GM12878 (cell line): Measurements from ENCODE around the gene TNFRSF8. TPM values are rescaled to one million over a fixed set of nuclear protein-coding genes. Genes with fewer than 3 reads are reported as not detected.
"Not testable (repeated sequence)": the region's sequence is repeated elsewhere in the genome, so short reads cannot be mapped to it uniquely, and the experiment has no call there.

ENCODE experiments used
- ATAC-seq: fragments of 200-7000 bp; cut with Tn5 transposase; 3 replicates; pipeline ENCODE4 v1.9.1; 2020; ENCODE audit warnings: mild to moderate bottlenecking, moderate library complexity
- BruUV-seq: library from RNA; stranded (reverse); fragments of 400-500 nt; replicated peaks from 2 replicates; lab custom pipeline; 2021; lab: Mats Ljungman, UMichigan
- CTCF ChIA-PET: fragments of 300-600 bp; sonication (Branson Sonifier 250); formaldehyde crosslinking; extraction: SDS; loops from one replicate; lab custom pipeline; 2021; ENCODE audit warnings: inconsistent platforms; lab: Yijun Ruan, JAX
- POLR2A ChIA-PET: fragments of 350-600 bp; formaldehyde crosslinking; extraction: SDS; loops from one replicate; lab custom pipeline; 2021; ENCODE audit warnings: inconsistent platforms; lab: Charles Lee
- RAD21 ChIA-PET: fragments of 300-600 bp; sonication (Branson Sonifier 250); formaldehyde crosslinking; loops from one replicate; lab custom pipeline; 2023; ENCODE audit warnings: antibody characterized with exemption; ENCODE audit not compliant: unreplicated experiment; lab: Charles Lee
- SMC1A ChIA-PET: fragments of 300-600 bp; sonication (Branson Sonifier 250); formaldehyde crosslinking; loops from one replicate; lab custom pipeline; 2023; ENCODE audit not compliant: unreplicated experiment, uncharacterized antibody; lab: Charles Lee
- DNase-seq: peaks from one replicate; pipeline ENCODE4 v3.0.0-alpha.2; 2011; ENCODE audit warnings: low read depth, low spot score
- FAIRE-seq: peaks from 3 replicates; lab custom pipeline; 2011; peaks lifted over from hg19 to GRCh38; lab: Jason Lieb, UNC
- H2AFZ ChIP-seq: 2 replicates; pipeline ENCODE4 v1.6.0; 2011; ENCODE audit warnings: low read depth, low read length, control low read depth; ENCODE audit not compliant: control insufficient read depth
- H3K27ac ChIP-seq: 2 replicates; pipeline ENCODE4 v1.5.1; 2011; ENCODE audit warnings: control low read depth; ENCODE audit not compliant: control insufficient read depth, insufficient read depth
- H3K27me3 ChIP-seq, 2 experiments: replicated peaks in 1 of 2; 2 replicates each; pipeline versions ENCODE4 v1.6.0 to v1.6.1; 2011; ENCODE audit warnings: low read length in 1 of 2; ENCODE audit not compliant: control insufficient read depth in 2 of 2, insufficient read depth in 2 of 2
- H3K36me3 ChIP-seq, 2 experiments: 2 replicates each; pipeline ENCODE4 v1.5.1; 2011; ENCODE audit warnings: low read length in 1 of 2; ENCODE audit not compliant: control insufficient read depth in 2 of 2, insufficient read depth in 2 of 2
- H3K4me1 ChIP-seq: 2 replicates; pipeline ENCODE4 v1.6.1; 2011; ENCODE audit warnings: mild to moderate bottlenecking, low read length, moderate library complexity, mixed read lengths; ENCODE audit not compliant: control insufficient read depth, insufficient read depth
- H3K4me2 ChIP-seq: 2 replicates; pipeline ENCODE4 v1.6.0; 2011; ENCODE audit warnings: control low read depth; ENCODE audit not compliant: control insufficient read depth, insufficient read depth
- H3K4me3 ChIP-seq: fragments of 200-600 bp; sonication (generic); 2 replicates; pipeline ENCODE4 v1.5.1; 2016
- H3K79me2 ChIP-seq: 2 replicates; pipeline ENCODE4 v1.6.0; 2011; ENCODE audit warnings: low read length; ENCODE audit not compliant: control insufficient read depth, insufficient read depth
- H3K9ac ChIP-seq: 2 replicates; pipeline ENCODE4 v1.8.0; 2011; ENCODE audit warnings: low read length, control low read depth, mixed read lengths; ENCODE audit not compliant: control insufficient read depth, insufficient read depth
- H3K9me3 ChIP-seq: replicated peaks from 3 replicates; pipeline ENCODE4 v1.5.1; 2011; ENCODE audit warnings: mild to moderate bottlenecking, low read length; ENCODE audit not compliant: control insufficient read depth, insufficient read depth
- H4K20me1 ChIP-seq: 2 replicates; pipeline ENCODE4 v1.6.0; 2011; ENCODE audit not compliant: control insufficient read depth, insufficient read depth
- HDGF ChIP-seq: fragments of 450-650 bp; IDR thresholded peaks from 2 replicates; pipeline ENCODE4 v1.6.1; 2016; ENCODE audit warnings: antibody characterized with exemption
- WGBS: methylation state at CpG from one replicate; pipeline ENCODE4 v1.1.6; 2016; ENCODE audit warnings: low lambda C conversion rate; ENCODE audit not compliant: insufficient replicate concordance, insufficient coverage; ENCODE audit errors: missing lambda C conversion rate; 5-methylcytosine and 5-hydroxymethylcytosine counted together
- in situ Hi-C: fragments of 300-500 bp; cut with MboI; formaldehyde crosslinking; loops from 9 replicates; pipeline ENCODE4 v1.14.3; 2018; ENCODE audit warnings: mixed read lengths
- intact Hi-C: fragments of 100-400 bp; cut with micrococcal nuclease; formaldehyde crosslinking; loops from one replicate; pipeline ENCODE4 v1.14.2; 2022; ENCODE audit not compliant: unreplicated experiment
- polyA plus RNA-seq, 11 experiments: library from polyadenylated mRNA; depleted of rRNA in 4 of 11; unstranded in 6 of 11; stranded (reverse) in 5 of 11; fragments of >200 nt; fragmentation: Nextera tagmentation in 4 of 11; fragmentation: Illumina TruSeq in 1 of 11; extraction: Ambion mirVana in 4 of 11; extraction: Trizol in 1 of 11; gene quantifications; 1 replicate in 1 of 11; 2 replicates in 10 of 11; pipeline versions ENCODE4 v1.2.1 to v1.2.3, GENCODE V29; 2011 to 2016; ENCODE audit warnings: inconsistent platforms in 2 of 11, missing spikeins in 2 of 11, low read depth in 1 of 11
- total RNA-seq, 4 experiments: library from RNA; depleted of rRNA in 3 of 4; stranded (reverse); fragments of >200 nt in 3 of 4; fragmentation: Illumina TruSeq in 1 of 4; extraction: Trizol in 1 of 4; gene quantifications; 2 replicates each; pipeline versions ENCODE4 v1.2.1 to v1.2.3, GENCODE V29; 2013 to 2021
- TF ChIP-seq, protein P1 (sequence below): IDR thresholded peaks from 2 replicates; pipeline ENCODE4 v1.6.1; 2011; ENCODE audit warnings: borderline replicate concordance, low read depth, mild to moderate bottlenecking, moderate library complexity, low read length; ENCODE audit not compliant: insufficient read depth, poor library complexity, severe bottlenecking

Gene TNFRSF8
- total and polyA plus RNA-seq, 10 of the 15 experiments (the other 5 are each of a cell fraction or from before 2014, with no cell fraction given): 9.8 to 114 (median 58.8) TPM

DNA sequence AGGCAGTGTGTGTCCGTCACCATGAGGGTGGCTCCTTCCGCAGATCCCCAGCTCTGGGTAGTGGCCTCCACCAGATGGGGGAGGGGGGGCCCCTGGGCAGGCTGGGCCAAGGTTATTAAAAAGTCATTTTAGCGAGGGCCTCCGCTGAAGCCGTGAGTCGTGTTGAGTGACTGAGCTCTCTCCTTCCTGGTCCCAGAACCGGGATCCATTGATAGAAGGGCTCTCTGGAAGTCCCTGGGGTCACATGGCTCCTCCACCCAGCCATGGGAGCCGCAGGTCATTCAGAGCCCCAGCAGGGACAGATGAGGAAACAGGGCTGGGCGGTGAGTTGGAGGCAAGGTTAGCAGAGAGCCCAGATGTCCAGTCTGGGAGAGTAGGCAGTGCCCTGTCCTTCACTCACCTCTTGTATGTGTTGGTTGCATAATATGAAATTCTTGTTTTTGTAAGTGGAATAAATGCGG, 30.9 kb upstream of the TNFRSF8 start:
- SMC1A ChIA-PET: interaction anchor here (1.0 to 2.2 kb wide), 4 partner anchors 27 to 56 kb away, joined by 3 to 5 read pairs (median 3); no protein-coding TSS in a partner anchor
- peaks cover 8 to 11% of the 10 kb centered on the region in 2 experiments for H3K36me3 ChIP-seq
- ATAC-seq: no peak
- H3K9ac ChIP-seq: no peak overlapping the region
- H3K4me1 ChIP-seq: no peaks in the 10 kb centered on the region
- RAD21 ChIA-PET: interaction anchor here (0.9 to 3.4 kb wide), 2 partner anchors 13 to 65 kb away, joined by 3 to 13 read pairs; partner anchors contain the start of gene MIIP
- in situ Hi-C loops: no loop called here
- H3K4me3 ChIP-seq: no peak overlapping the region
- FAIRE-seq: no peak
- H3K9me3 ChIP-seq: no peaks in the 10 kb centered on the region
- no peaks in the 10 kb centered on the region for H3K79me2 ChIP-seq
- no peak overlapping the region for H2AFZ ChIP-seq
- intact Hi-C loops: no loop called here
- no peak for DNase-seq
- TF ChIP-seq, protein P1, sequence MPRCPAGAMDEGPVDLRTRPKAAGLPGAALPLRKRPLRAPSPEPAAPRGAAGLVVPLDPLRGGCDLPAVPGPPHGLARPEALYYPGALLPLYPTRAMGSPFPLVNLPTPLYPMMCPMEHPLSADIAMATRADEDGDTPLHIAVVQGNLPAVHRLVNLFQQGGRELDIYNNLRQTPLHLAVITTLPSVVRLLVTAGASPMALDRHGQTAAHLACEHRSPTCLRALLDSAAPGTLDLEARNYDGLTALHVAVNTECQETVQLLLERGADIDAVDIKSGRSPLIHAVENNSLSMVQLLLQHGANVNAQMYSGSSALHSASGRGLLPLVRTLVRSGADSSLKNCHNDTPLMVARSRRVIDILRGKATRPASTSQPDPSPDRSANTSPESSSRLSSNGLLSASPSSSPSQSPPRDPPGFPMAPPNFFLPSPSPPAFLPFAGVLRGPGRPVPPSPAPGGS: peak; percentile 20
- TF ChIP-seq HDGF: no peak
- no TSS peak for BruUV-seq
- no peaks in the 10 kb centered on the region for H4K20me1 ChIP-seq
- no peak overlapping the region for H3K4me2 ChIP-seq
- no peak overlapping the region for H3K27ac ChIP-seq
- CTCF ChIA-PET: interaction anchor here (0.8 to 3.8 kb wide), 11 partner anchors 8 to 124 kb away, joined by 3 to 37 read pairs (median 5); partner anchors contain the start of gene MIIP
- POLR2A ChIA-PET: interaction anchor here (0.5 kb wide), 1 partner anchor 14 kb away, joined by 4 read pairs; no protein-coding TSS in a partner anchor
- H3K27me3 ChIP-seq: no peaks in the 10 kb centered on the region
- WGBS: 100% methylated on average over 10 of the region's 10 CpGs

DNA sequence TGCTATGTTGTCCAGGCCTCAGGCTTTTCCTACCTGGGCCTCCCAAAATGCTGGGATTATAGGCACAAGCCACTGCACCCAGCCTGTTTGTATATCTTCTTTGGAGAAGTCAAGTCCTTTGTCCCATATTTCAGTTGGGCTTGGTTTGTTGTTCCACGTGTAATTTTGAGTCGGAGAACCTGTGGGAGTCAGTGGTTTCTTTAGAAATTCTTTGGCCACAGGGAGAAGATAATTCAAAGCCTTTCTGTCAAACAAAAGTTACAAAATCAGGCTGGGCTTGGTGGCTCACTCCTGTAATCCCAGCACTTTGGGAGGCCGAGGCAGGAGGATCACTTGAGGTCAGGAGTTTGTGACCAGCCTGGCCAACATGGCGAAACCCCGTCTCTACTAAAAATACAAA, 29.7 kb upstream of the TNFRSF8 start:
- H3K9me3 ChIP-seq, H3K27ac ChIP-seq, BruUV-seq, DNase-seq, intact Hi-C loops, H3K27me3 ChIP-seq, H2AFZ ChIP-seq, H3K4me1 ChIP-seq, H3K36me3 ChIP-seq, H3K79me2 ChIP-seq, H4K20me1 ChIP-seq, H3K4me2 ChIP-seq, H3K4me3 ChIP-seq, in situ Hi-C loops, FAIRE-seq, ATAC-seq, POLR2A ChIA-PET, H3K9ac ChIP-seq: not testable (repeated sequence)
- ChIA-PET RAD21 (interaction anchor here (1.1 to 1.5 kb wide), 3 partner anchors 12 to 123 kb away, joined by 3 to 4 read pairs (median 3); partner anchors contain the start of gene MIIP), CTCF (interaction anchor here (0.7 to 3.8 kb wide), 2 partner anchors 13 to 46 kb away, joined by 3 to 37 read pairs; partner anchors contain the start of gene MIIP), SMC1A (interaction anchor here (0.8 to 2.2 kb wide), 3 partner anchors 24 to 64 kb away, joined by 3 to 5 read pairs (median 3); no protein-coding TSS in a partner anchor)
- 100% methylated on average over 5 of the region's 5 CpGs for WGBS
